Effector memory CD8-positive, alpha-beta T cell (primary cell): ENCODE measurements around the gene SPACA5B.
"Not testable (repeated sequence)": the region's sequence is repeated elsewhere in the genome, so short reads cannot be mapped to it uniquely, and the experiment has no call there.

ENCODE experiments used
- ATAC-seq: fragments of 150-1000 bp; cut with Tn5 transposase; replicated peaks from 2 replicates; pipeline ENCODE4 v1.10.0; 2021; ENCODE audit warnings: mild to moderate bottlenecking, moderate library complexity
- DNase-seq, 3 experiments: peaks; one replicate each; pipeline ENCODE4 v3.0.0; 2021
- H3K27ac Mint-ChIP-seq, 2 donors: one replicate each; pipeline ENCODE4 v1.8.0; 2022; ENCODE audit warnings: mild to moderate bottlenecking in 2 of 2, mixed read lengths in 2 of 2, moderate library complexity in 2 of 2
- H3K27me3 Mint-ChIP-seq, 2 donors: one replicate each; pipeline ENCODE4 v1.8.0; 2022; ENCODE audit warnings: mixed read lengths in 2 of 2
- H3K36me3 Mint-ChIP-seq: one replicate; pipeline ENCODE4 v1.8.0; 2022; ENCODE audit warnings: mild to moderate bottlenecking, moderate library complexity, mixed read lengths; ENCODE audit not compliant: insufficient read depth
- H3K4me1 Mint-ChIP-seq, 2 donors: one replicate each; pipeline ENCODE4 v1.8.0; 2022; ENCODE audit warnings: low read depth in 2 of 2, mixed read lengths in 2 of 2
- H3K4me3 Mint-ChIP-seq, 2 donors: one replicate each; pipeline ENCODE4 v1.8.0; 2022; ENCODE audit warnings: mild to moderate bottlenecking in 2 of 2, mixed read lengths in 2 of 2, moderate library complexity in 2 of 2
- H3K9me3 Mint-ChIP-seq, 2 donors: one replicate each; pipeline ENCODE4 v1.8.0; 2022; ENCODE audit warnings: mixed read lengths in 2 of 2

The SPACA5B gene

DNA sequence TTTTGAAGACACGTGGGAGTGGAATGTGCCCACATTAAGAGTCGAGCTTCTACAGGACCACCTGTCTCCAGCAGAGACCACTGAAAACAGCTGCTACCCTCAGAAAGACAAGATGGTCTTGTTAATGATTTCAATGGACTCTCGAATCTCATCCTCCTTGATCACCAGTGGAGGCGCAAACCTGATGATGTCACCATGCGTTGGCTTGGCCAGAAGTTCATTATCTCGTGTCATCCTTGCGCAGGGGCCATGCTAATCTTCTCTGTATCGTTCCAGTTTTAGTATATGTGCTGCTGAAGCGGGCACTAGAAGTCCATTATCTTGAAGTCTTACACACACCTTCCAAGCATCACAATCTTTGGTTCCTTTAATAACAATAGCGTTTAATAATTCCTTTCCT, 23.3 kb downstream of the SPACA5B start:
- H3K36me3 Mint-ChIP-seq, result no peaks in the 10 kb centered on the region
- no peak overlapping the region for H3K27ac Mint-ChIP-seq
- no peak for ATAC-seq
- H3K4me1 Mint-ChIP-seq, result peaks cover 0 to under 1% of the 10 kb centered on the region in 2 donors
- H3K4me3 Mint-ChIP-seq, result no peak overlapping the region
- DNase-seq, result no peak
- peaks cover 13 to 19% of the 10 kb centered on the region in 2 donors for H3K27me3 Mint-ChIP-seq
- no peaks in the 10 kb centered on the region for H3K9me3 Mint-ChIP-seq

DNA sequence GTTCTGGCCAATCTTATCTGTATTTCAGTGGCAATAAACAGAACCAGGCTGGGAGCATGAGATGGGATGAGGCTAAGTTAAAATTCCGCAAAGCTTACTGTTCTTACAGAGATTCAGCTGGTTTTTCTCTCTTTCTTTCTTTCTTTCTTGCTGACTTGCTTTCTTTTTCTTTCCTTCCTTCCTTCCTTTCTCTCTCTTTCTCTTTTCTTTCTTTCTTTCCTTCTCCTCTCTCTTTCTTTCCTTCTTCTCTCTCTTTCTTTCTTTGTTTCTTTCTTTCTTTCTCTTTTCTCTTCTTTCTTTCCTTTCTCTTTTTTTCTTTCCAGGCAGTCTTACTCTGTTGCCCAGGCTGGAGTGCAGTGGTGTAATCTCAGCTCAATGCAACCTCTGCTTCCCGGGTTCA, 24.4 kb downstream of the SPACA5B start:
- ATAC-seq (no peak), DNase-seq (no peak)
- Mint-ChIP-seq H3K27ac (no peak overlapping the region), H3K36me3 (no peaks in the 10 kb centered on the region), H3K9me3 (no peaks in the 10 kb centered on the region), H3K4me3 (no peak overlapping the region), H3K27me3 (peaks cover 18% of the 10 kb centered on the region in 2 donors), H3K4me1 (peaks cover 0 to 2% of the 10 kb centered on the region in 2 donors)

- H3K27me3 Mint-ChIP-seq, result peaks cover 18 to 20% of the 10 kb centered on the region in 2 donors
- DNase-seq, result no peak
- H3K27ac Mint-ChIP-seq, result no peak overlapping the region
- no peak for ATAC-seq
- no peaks in the 10 kb centered on the region for H3K36me3 Mint-ChIP-seq
- H3K4me3 Mint-ChIP-seq, result no peak overlapping the region
- H3K4me1 Mint-ChIP-seq, result peaks cover 0 to 2% of the 10 kb centered on the region in 2 donors
- H3K9me3 Mint-ChIP-seq, result no peaks in the 10 kb centered on the region
Measured at GRCh38 chrX:48156014-48156413, 25.6 kb downstream of the SPACA5B start.

DNA sequence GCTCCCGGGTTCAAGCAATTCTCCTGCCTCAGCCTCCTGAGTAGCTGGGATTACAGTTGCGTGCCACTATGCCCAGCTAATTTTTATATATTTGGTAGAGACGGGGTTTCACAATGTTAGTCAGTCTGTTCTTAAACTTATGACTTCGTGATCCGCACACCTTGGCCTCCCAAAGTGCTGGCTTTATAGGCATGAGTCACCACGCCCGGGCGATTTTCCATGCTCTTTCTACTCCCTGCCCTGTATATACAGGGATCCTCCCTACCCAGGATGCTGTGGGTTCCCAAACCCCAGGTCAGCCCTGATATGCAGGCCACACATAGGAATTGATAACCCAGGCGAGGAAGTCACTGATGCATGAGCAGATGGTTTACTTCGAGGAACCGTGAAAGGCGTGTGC, 34.8 kb downstream of the SPACA5B start:
- Mint-ChIP-seq H3K4me1 (no peaks in the 10 kb centered on the region), H3K9me3 (no peaks in the 10 kb centered on the region), H3K27ac (no peak overlapping the region), H3K36me3 (no peaks in the 10 kb centered on the region), H3K27me3 (peaks cover 28% of the 10 kb centered on the region in 2 donors), H3K4me3 (no peak overlapping the region)
- ATAC-seq, result no peak
- DNase-seq, result no peak

DNA sequence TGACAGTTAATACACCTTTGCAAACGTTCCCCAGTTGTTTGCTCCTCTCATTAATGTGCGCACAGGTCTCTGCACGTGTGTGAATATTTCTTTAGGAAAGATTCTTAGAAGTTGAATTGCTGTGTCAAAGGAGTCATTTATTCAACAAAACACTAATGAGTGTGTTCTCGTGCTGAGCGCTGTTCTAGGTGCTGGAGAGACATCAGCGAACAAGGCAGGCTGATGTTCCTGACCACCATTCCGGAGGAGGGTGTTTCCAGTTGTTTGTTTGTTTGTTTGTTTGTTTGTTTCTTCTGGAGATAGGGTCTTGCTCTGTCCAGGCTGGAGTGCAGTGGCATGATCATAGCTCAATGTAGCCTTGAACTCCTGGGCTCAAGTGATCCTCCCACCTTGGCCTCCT, 35.9 kb downstream of the SPACA5B start:
- peaks cover 23 to 28% of the 10 kb centered on the region in 2 donors for H3K27me3 Mint-ChIP-seq
- H3K27ac Mint-ChIP-seq, H3K4me1 Mint-ChIP-seq, H3K36me3 Mint-ChIP-seq, H3K4me3 Mint-ChIP-seq, DNase-seq, H3K9me3 Mint-ChIP-seq, ATAC-seq: not testable (repeated sequence)

DNA sequence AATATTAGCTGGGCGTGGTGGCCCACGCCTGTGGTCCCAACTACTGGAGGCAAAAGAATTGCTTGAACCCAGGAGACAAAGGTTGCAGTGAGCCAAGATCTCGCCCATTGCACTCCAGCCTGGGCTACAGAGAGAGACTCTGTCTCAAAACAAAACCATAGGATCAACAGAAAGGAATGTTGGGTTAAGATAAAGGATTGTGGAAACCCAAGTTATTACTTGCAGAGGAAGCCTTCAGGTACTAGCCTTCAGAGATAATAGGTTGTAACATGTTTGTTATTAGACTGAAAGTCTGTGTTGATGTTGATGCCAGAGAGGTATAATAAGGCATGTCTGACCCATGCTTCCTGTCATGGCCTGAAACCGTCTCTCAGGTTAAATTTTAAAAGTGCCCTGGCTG, 49.3 kb downstream of the SPACA5B start:
- Mint-ChIP-seq H3K36me3 (no peaks in the 10 kb centered on the region), H3K27ac (no peak overlapping the region), H3K9me3 (no peaks in the 10 kb centered on the region), H3K4me1 (no peaks in the 10 kb centered on the region), H3K27me3 (peaks cover 3 to 14% of the 10 kb centered on the region in 2 donors), H3K4me3 (no peak overlapping the region)
- ATAC-seq (no peak), DNase-seq (no peak)

DNA sequence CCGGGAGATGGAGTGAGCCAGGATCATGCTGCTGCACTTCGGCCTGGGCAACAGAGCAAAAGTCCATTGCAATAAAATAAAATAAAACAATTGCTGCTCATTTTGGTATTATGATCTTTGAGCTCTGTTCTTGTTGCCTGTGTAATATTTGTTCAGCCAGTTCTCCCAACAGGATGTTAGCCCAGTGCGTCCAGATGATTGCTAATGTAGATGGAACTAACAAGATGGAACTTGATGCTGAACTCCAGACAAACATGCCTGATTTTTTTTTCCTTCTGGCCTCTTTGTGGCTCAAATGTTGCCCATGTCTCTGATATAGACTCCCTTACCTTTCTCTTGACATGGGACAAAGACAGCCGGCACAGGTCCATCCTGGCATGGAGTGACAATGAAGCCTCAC, 50.4 kb downstream of the SPACA5B start:
- Mint-ChIP-seq H3K36me3 (no peaks in the 10 kb centered on the region), H3K4me3 (no peak overlapping the region), H3K4me1 (no peaks in the 10 kb centered on the region), H3K9me3 (no peaks in the 10 kb centered on the region), H3K27me3 (peaks cover 13 to 25% of the 10 kb centered on the region in 2 donors), H3K27ac (no peak overlapping the region)
- DNase-seq (no peak), ATAC-seq (no peak)

DNA sequence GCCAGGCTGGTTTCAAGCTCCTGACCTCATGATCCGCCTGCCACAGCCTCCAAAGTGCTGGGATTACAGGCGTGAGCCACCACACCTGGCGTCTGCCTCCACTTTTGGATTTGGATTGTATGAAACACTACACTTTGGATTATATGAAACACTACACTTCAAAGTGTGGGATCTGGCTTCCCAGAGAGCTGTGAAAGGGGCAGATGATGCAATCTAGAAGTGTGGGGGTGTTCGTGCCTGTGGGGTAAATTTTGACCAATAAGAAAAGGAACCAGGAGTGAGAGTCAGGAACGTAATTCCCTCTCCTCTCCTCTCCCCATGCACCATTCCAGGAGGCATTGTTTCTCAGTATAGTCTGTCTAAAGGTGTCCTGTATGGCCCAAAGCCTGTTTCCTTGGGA, 51.5 kb downstream of the SPACA5B start:
- H3K27ac Mint-ChIP-seq, DNase-seq, H3K4me1 Mint-ChIP-seq, H3K9me3 Mint-ChIP-seq, H3K36me3 Mint-ChIP-seq, ATAC-seq, H3K4me3 Mint-ChIP-seq: not testable (repeated sequence)
- peaks cover 15 to 36% of the 10 kb centered on the region in 2 donors for H3K27me3 Mint-ChIP-seq
